Activated T-cell treated with anti-CD3 and anti-CD28 coated beads, Interleukin-2, amount 50 U/mL, for 1 hour (primary cell): ENCODE results near the gene CST7.
"Not testable (repeated sequence)": the region's sequence is repeated elsewhere in the genome, so short reads cannot be mapped to it uniquely, and the experiment has no call there.

Experiments
- DNase-seq: peaks from one replicate; pipeline ENCODE4 v3.0.0-alpha.2; 2020

Gene CST7

DNA sequence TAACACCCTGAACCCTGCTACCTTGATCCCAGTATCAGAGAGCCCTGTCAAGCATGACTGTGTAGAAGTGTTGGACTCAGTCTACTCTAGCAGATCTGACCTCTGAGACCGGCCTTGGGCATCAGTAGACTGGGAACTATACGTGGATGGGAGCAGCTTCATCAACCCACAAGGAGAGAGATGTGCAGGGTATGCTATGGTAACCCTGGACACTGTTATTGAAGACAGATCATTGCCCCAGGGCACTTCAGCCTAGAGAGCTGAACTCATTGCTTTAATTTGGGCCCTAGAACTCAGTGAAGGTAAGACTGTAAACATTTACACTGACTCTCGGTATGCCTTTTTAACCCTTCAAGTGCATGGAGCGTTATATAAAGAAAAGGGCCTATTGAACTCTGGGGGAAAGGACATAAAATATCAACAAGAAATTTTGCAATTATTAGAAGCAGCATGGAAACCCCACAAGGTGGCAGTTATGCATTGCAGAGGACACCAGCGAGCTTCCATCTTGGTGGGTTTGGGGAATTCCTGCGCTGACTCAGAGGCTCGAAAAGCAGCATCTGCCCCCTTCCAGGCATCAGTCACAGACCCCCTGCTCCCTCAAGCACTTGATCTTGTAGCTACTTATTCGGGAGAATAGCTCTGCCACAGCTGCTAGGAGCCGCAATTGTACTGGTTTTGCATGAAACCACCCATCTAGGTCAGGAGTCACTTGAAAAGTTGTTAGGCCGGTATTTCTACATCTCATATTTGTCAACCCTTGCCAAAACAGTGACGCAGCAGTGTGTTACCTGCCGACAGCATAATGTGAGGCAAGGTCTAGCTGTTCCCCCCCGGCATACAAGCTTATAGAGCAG, 19.0 kb upstream of the CST7 start:
- not testable (repeated sequence) for DNase-seq

DNA sequence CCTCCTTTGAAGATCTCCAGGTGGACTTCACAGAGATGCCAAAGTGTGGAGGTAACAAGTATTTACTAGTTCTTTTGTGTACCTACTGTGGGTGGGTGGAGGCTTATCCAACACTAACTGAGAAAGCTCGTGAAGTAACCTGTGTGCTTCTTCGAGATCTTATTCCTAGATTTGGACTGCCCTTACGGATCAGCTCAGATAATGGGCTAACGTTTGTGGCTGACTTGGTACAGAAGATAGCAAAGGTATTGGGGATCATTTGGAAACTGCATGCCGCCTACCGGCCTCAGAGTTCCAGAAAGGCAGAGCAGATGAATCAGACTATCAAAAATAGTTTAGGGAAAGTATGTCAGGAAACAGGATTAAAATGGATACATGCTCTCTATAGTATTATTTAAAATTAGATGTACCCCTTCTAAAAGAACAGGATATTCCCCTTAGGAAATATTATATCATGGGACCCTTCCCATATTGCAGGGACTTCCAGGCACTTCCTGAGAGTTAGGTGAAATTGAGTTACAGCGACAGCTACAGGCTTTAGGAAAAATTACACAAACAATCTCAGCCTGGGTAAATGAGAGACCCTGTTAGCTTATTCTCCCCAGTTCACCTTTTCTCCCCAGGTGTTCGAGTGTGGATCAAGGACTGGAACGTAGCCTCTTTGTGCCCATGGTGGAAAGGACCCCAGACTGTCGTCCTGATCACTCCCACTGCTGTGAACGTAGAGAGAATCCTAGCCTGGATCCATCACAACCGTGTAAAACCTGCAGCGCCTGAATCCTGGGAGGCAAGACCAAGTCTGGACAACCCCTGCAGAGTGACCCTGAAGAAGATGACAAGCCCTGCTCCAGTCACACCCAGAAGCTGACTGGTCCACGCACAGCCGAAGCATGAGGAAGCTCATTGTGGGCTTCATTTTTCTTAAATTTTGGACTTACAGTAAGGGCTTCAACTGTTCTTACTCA, 18.1 kb upstream of the CST7 start:
- not testable (repeated sequence) for DNase-seq

DNA sequence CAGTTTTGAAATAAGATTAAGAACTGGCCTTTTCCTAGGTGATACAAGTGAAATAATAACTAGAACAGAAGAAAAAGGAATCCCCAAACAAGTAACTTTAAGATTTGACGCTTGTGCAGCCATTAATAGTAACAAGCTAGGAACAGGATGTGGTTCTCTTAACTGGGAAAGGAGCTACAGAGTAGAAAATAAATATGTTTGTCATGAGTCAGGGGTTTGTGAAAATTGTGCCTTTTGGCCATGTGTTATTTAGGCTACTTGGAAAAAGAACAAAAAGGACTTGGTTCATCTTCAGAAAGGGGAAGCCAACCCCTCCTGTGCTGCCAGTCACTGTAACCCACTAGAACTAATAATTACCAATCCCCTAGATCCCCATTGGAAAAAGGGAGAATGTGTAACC, 17.2 kb upstream of the CST7 start:
- DNase-seq = not testable (repeated sequence)

DNA sequence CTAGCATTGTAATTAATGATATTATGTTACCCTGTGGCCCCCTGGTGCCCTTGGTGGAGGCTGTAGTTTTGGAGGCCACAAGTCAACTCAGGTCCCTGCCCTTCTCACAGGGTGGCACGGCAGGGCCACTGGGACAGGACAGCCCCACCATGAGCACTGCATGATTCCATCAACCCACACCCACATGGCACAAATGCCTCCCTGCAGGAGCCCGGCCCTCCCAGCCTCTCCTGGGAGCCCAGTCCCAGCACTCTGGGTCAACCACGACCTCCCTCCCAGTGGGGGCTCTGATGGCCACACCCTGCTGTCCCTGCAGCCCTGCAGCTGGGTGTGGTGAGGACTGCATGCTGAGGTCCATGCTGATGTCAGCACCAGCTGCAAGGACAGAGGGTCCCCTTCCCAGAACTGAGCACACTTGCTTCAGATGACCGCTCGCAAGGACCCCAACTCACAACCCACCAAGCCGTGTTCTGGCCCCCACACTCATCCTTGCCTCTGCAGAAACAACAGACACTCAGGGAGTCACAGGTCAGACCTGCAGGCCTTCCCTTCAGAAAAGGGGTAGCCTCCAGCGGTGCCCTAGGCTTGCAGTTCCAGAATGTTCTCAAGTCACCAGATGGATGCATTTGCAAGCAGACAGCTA, 15.7 kb upstream of the CST7 start:
- DNase-seq = no peak

DNA sequence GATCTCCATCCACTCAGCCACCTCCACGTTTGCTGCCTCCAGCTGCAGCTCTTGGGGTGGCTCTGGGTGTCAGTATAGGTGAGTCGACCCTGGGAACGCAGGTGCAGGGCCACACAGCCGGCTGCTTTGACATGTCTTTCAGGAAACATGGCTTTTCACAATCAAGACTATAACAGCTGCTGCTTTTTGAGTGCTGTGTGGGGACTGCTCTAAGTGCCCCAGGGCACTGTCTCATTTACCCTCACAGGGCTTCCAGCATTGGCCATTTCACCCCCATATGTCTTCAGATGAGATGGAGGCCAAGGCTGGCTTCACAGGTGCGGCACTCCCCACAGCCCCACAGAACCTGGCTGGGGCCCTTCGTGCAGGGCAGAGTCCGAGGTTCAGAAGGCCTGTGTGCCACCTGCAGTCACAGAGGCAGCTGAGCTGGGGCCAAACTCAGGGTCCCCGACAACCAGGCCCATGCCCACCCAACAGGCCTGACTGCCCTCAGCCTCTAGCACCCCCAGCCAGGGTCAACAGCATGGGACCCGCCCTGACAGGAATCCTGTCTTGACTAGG, 14.9 kb upstream of the CST7 start:
- DNase-seq = no peak

DNA sequence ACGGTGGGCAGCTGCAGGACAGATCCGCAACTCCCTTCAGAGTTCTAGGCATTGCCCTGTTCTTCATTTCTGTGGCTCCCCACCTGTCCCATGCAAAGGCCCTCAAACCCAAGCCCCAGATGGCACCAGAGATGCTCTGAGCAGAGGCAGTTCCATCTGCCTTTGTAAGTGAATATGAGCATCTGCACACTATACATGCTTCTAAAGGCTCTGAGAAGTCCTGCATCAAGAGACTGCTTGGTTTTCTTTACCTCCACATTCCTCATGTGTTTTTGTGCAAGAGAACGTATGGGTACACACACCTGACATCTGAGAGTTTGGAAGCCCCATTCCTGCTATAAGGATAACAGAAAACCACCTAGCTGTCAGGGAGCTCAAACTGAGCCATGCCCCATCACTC, 14.4 kb upstream of the CST7 start:
- DNase-seq = no peak

DNA sequence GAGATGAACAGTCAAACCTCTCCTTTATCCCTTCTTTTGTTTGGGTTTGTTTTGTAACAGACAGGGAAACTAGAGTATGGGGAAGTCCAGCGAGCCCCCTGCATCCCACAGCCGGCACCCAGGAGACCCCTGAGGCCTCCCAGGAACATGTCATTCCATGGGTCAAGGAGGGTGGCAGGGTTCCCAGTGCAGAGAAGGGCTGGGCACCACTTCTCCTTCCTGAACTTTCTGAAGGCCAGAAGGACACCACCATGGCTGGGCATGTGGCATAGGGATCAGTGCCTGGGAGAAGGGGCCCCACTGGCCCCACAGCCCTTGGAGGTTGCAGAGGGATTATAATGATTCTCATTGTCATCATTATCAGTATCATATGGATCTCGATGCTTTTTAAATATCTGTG, 13.9 kb upstream of the CST7 start:
- no peak for DNase-seq

DNA sequence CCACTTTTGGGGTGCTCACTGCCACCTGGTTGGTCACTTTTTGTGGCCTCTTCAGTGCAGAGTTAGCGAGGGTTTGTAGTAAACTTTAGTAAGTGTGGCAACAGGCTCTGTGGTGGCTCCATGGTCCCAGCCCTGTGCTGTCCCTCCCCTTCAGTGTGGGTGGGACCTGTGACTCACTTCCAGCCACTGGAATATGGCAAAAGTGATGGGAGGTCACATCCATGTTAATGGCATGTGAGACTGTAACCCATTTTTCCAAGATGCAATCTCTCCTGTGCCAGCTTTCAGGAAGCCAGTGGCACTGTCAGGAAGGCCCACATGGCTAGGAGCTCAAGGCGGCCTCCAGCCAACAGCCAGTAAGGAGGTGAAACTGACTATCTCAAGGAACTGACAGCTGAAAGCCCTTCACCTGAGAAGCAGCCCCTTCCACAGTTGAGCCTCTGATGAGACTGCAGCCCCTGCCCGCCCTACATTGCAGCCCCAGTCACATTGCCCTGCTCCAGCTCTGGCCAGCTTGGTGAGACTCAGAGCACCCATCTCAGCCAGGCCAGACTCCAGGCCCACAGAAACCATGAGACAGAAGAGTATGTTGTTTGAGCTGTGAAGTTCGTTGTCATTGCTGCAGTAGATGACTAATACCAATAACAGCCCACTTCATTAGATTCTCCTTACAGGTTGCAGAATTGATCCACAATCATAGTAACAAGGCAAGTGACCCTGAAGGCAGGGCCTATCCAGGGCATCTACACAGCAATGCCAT, 13.1 kb upstream of the CST7 start:
- DNase-seq = no peak

DNA sequence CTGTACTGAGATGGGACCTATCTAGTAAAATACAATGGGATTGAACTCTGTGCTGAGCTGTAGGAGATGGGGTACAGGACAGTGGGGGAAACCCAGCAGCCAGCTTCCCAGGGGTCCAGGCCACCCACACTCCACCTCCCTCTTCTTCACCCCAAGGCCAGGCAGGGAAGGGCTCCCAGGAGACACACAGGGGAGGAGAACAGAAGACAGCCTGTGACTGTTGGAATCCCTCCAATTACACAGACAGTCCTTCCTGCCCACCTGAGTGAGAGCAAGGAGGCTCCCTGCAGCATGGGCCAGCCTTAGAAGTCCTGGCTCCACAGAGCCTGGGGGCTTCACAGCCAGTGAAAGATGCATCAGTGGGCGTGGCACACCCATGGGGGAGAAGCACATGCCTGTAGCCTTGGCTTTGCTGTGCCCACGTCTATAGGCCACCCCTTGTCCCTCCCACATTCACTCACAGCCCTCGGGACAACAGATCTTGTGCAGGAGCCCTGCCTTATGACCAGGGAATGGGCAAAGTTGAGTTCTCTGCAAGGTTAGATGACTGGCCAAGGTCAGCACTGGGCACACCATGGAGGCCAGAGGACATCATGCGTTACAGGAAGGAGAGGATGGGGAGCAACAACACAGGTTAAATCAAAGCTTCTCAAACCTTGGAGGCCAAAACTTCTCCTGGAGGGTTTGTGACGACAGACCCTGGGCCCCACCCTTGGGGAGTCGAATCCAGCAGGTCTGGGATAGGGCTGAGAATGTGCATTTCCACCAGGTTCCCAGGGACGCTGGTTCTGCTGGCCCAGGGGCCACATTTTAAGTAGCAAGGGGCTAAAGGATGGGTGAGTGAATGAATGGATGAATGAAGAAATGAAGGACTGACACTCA, 12.3 kb upstream of the CST7 start:
- DNase-seq = no peak

DNA sequence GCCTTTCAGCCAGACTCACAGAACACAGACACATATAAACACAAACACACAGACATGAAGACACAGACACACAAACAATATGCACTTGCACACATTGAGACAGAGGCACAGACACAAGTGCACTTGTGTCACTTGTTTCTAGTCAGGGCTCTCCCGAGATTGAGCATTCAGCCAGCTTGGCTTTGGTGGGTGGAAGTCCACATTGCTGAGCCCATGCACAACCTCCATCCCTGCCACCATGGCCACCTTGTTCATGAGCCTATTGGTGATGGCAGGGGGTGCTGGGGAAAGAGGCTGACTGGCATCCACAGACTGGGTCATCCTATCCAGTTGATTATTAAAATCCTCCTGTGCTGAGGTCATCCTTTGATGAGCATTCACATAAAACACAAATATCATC, 11.5 kb upstream of the CST7 start:
- no peak for DNase-seq

DNA sequence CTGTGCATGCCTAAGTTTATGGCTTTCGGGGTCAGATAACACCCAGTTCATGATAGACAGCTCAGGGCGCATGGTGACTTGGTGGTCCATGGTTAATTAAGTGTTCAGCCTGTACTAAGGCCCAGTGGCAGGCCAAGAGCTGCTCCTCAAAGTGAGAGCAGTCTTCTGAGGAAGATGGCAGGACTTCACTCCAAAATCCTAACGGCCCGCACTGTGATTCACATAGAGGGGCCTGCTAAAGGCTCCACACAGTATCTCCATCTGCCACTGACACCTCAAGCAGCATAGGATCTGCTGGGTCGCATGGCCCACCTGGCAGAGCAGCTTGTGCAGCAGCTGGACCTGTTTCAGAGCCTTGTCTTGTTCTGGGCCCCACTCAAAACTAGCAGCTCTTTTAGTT, 10.6 kb upstream of the CST7 start:
- DNase-seq = no peak

DNA sequence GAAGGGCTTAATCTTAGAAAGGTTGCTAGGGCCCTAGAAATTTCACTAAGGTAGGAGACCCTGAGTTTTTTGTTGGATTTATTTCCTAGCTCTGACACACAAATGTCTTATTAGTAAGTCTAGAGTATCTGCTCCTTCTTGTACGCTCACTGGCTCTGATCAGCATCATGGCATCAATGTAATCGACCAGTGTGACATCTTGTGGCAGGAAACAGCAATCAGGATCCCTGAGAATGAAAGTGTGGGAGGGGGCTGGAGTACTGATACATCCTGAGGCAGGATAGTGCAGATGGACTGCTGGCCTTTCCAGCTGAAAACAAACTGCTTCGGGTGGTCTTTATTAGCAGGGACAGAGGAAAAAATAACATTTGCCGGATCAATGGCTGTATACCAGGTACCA, 10.0 kb upstream of the CST7 start:
- DNase-seq = no peak

DNA sequence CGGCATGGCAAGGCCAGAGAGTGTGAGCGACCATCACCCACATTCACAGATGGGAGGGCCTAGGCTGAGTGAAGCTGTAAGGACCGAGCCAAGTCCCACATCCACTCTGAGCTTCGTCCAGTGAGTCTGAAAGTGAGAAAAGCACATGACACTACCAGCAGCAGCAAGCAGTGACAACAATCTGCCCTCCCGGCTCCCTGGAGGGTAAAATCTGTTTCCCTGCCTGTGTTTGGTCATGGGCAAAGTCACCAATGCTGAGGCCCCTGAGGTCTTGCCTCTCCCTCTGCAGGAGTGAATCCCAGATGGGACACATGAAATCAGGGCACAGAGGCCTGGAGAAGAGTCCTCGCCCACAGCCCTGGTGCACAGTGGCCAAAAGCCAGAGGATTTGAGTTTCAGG, 6.4 kb upstream of the CST7 start:
- DNase-seq = no peak

DNA sequence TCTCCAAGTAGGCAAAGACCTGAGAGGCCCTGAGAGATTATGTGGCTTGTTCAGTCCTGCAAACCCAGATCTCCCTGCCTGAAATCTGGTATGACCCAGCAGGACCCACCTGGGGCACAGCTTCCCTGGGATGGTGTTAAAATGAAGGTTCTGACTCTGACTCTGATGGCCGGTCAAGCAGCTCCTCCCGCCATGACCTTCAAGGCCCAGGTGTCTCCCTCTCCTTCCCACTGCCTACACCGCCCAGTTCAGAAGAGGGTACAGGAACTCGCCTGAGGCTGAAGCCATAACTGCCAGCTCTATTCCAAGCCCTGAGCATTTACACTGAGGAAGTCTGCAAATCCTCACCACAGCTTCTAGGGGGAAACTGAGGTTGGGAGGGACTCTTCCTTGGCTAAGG, 5.9 kb upstream of the CST7 start:
- DNase-seq = no peak

DNA sequence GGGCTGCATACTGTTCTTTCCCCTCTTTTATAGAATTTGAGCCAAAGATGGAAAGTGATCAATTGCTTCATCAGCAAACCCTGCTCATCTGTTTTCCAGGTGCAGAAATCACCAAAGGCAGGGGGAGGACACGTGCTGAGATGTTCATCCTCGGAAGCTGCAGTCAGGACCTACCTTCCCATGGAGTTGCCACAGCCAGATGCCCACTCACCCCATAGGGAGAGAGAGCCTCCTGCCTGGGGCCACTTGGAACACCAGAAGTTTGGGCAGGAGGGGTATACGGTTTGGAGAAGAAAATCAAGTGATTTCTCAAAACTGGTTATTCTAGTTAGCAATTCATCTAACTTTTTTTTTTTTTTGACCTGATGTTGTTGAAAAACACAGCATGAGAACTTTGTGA, 5.3 kb upstream of the CST7 start:
- no peak for DNase-seq

DNA sequence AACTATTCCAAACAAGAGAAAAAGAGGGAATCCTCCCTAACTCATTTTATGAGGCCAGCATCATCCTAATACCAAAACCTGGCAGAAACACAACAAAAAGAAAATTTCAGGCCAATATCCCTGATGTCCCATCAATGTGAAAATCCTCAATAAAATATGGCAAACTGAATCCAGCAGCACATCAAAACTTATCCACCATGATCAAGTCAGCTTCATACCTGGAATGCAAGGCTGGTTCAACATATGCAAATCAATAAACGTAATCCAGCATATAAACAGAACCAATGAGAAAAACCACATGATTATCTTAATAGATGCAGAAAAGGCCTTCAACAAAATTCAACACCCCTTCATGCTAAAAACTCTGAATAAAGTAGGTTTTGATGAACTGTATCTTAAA, 2.7 kb upstream of the CST7 start:
- DNase-seq = not testable (repeated sequence)

DNA sequence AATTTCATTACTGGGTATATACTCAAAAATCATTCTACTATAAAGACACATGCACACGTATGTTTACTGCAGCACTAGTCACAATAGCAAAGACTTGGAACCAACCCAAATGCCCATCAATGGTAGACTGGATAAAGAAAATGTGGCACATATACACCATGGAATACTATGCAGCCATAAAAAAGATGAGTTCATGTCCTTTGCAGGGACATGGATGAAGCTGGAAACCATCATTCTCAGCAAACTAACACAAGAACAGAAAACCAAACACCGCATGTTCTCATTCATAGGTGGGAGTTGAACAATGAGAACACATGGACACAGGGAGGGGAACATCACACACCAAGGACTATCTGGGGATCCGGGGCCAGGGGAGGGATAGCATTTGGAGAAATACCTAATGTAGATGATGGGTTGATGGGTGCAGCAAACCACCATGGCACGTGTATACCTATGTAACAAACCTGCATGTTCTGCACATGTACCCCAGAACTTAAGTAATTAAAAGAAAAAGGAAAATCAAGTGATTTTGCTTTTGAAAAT, 602 bp upstream of the CST7 start:
- not testable (repeated sequence) for DNase-seq

DNA sequence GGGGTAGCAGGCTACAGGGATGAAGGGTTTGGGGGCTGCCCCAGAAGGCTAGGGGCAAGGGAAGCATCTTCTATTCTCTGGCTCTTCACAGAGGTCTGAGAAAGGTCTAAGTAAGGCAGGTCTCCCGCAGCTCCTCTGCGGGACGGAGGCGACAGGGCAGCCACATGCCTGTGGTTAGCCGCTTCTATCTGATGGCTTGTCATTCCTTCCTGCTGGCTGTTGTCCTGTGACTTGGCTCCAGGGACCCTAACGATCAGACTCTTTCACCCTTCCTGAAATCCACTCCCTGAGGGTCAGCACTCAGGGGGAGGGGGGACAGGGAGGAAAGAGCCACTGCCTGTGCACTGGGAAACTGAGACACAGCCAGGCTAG, 673 bp downstream of the CST7 start:
- DNase-seq = no peak

DNA sequence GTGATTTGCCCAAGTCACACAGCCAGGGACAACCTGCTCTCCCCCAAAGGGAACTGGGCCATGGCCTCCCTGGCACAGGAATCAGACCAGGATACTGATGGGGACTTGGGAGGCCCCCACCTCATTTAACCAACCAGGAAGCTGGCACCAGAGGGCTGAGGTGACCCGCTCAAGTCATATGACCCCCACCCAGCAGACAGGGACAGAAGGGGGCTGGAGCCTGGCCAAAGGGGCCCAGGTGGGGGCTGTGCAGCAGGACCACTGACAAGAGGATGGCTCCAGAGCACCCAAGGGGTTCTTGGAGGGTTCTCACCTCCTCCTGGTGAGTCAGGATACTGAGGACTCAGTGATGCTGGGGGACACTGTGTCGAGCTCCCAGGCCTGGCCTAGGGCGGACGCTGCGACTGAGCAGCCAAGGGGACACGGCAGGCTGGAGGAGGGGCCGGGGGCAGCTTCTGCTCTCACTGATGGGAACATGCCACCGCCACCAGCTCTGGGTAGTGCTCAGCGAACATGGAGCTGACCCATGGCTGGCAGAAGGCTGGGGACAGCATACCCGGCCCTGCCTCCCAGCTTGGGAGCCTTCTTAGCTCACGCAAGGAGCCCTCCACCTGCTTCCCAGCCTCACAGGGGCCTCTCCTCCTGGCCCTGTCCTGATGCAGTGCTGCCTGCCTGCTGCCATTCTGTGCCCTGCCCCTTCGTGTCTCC, 1.2 kb downstream of the CST7 start:
- no peak for DNase-seq

DNA sequence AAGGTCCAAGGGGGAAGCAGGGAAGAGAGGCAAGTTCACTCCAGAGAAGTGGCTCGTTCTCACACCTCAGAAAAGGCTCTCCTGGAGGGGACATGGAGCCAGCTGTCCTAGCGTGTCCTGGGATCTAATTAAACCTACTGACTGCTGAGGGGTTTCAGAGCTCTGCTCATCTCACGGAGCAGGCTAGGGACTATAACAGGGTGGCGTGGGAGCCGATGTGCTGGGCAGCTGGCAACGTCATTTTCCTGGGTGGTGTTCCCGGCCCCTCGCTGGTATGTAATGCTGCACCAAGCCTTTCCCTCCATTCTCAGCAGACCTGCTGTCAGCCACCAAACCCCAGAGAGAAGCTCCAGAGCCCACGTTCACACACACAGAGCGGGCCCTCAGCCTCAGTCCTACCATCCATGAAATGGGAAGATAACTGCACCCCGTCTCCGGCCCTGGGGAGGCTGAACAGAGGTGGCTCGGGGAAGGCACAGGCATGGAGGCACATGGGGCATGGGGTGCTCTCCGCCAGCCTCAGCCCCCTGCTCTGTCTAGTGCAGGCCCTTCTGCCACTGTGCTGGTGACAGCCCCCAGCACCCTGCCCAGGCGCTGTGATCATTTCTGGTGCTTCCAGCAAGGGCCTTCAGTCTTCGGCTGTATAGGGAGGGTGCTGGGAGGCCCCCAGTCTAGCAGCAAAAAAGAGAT, 1.9 kb downstream of the CST7 start:
- DNase-seq = no peak
